Mucosa of rectum (tissue), 2 donors: ENCODE data around the gene DYSF.

Source experiments
- H3K27ac ChIP-seq, 2 donors: one replicate each; pipeline ENCODE4 v1.7.0; 2013; ENCODE audit warnings: inconsistent platforms in 2 of 2, low read depth in 2 of 2, low read length in 2 of 2
- H3K27me3 ChIP-seq, 2 donors: one replicate each; pipeline ENCODE4 v1.7.0; 2013; ENCODE audit warnings: low read length in 2 of 2; ENCODE audit not compliant: control insufficient read depth in 2 of 2, insufficient read depth in 2 of 2
- H3K36me3 ChIP-seq, 2 donors: one replicate each; pipeline ENCODE4 v1.7.0; 2013; ENCODE audit warnings: low read length in 2 of 2; ENCODE audit not compliant: control insufficient read depth in 2 of 2, insufficient read depth in 2 of 2
- H3K4me1 ChIP-seq, 2 donors: one replicate each; pipeline ENCODE4 v1.7.0; 2013; ENCODE audit warnings: low read length in 2 of 2, mild to moderate bottlenecking in 1 of 2; ENCODE audit not compliant: control insufficient read depth in 2 of 2, insufficient read depth in 2 of 2
- H3K4me3 ChIP-seq, 2 donors: one replicate each; pipeline ENCODE4 v1.7.0; 2013; ENCODE audit warnings: low read length in 2 of 2
- H3K9ac ChIP-seq, 2 donors: one replicate each; pipeline ENCODE4 v1.7.0; 2013; ENCODE audit warnings: low read length in 2 of 2, low read depth in 1 of 2, mild to moderate bottlenecking in 1 of 2
- H3K9me3 ChIP-seq, 2 donors: one replicate each; pipeline ENCODE4 v1.7.0; 2013; ENCODE audit warnings: low read length in 2 of 2; ENCODE audit not compliant: control insufficient read depth in 2 of 2
- donor health status: healthy.
- donor health status: Normal muscosa, but diverticular disease.

The DYSF gene

DNA sequence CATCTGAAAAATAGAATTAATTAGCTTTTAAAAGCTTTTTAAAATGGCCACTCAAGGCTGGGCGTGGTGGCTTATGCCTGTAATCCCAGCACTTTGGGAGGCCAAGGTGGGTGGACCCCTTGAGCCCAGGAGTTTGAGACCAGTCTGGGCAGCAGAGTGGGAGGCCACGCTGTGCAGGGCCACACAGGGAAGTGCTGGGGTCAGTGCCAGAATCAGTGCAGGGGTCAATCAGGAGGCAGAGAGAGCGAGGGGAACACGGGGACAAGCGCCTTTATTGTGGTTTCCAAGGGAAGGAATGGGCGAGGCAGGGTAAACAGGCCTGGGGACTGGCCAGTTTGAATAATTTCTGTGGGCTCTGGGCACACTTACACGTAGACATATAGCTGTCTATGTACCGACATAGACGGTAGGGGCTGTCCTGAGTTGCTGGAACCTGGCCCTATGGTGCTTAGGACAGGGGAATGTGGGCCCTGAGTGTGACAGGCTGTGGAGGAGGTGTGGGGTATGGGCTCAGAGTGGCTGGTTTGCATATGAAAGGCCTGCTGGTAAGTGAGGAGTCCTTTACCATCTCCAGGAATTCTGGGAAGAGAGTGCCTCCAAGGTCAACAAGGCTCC is 42.9 kb downstream of the DYSF start:
- no peak overlapping the region for H3K4me3 ChIP-seq
- no peaks in the 10 kb centered on the region for H3K36me3 ChIP-seq
- no peak overlapping the region for H3K9ac ChIP-seq
- no peak overlapping the region for H3K27ac ChIP-seq
- no peaks in the 10 kb centered on the region for H3K4me1 ChIP-seq
- H3K27me3 ChIP-seq, result no peaks in the 10 kb centered on the region
- no peaks in the 10 kb centered on the region for H3K9me3 ChIP-seq

DNA sequence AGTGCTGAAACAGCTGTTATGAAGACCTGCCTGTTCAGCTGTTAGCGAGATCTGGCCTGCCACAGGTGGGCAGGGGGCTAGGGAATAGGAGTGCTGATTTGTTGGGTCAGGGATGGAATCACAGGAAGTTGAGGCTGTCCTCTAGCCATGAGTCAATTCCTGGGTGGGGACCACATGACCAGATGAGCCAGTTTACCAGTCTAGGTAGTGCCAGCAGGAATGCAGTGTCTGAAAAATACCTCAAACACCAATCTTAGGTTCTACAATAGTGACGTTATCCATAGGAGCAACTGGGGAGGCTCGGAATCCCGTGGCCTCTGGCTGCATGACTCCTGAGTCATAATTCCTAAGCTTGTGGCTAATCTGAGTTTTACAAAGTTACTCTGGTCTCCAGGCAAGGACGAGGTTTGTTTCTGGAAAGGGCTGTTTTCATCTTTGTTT is 44.9 kb downstream of the DYSF start:
- Histone ChIP-seq H3K9ac (no peak overlapping the region), H3K36me3 (no peaks in the 10 kb centered on the region), H3K4me1 (no peaks in the 10 kb centered on the region), H3K27ac (no peak overlapping the region), H3K27me3 (no peaks in the 10 kb centered on the region), H3K4me3 (no peak overlapping the region), H3K9me3 (no peaks in the 10 kb centered on the region)

DNA sequence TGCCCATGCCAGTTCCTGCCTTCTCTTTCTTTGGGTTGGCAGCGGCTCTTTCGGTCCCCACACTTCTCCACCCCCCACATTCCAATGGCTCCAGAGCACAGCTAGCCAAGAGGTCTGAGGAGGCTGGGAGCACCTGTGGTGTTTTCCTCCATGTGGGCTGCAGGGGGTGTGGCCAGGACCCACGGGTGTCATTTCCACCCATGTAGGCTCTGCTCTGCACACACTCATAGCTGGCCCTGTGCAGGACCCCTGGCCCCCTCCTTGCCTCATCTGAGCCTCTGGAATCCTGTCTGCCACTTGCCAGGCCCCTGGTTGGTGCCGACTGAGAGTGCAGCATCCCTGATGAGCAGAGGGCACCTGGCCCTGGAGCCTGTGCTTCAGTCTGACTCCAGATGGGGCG is 46.3 kb downstream of the DYSF start:
- no peaks in the 10 kb centered on the region for H3K36me3 ChIP-seq
- no peaks in the 10 kb centered on the region for H3K9me3 ChIP-seq
- no peaks in the 10 kb centered on the region for H3K4me1 ChIP-seq
- H3K27ac ChIP-seq, result no peak overlapping the region
- no peak overlapping the region for H3K9ac ChIP-seq
- H3K4me3 ChIP-seq, result no peak overlapping the region
- no peaks in the 10 kb centered on the region for H3K27me3 ChIP-seq

- H3K4me1 ChIP-seq, result no peaks in the 10 kb centered on the region
- H3K9ac ChIP-seq, result no peak overlapping the region
Observed at GRCh38 chr2:71500426-71501079, 47.2 kb downstream of the DYSF start.

DNA sequence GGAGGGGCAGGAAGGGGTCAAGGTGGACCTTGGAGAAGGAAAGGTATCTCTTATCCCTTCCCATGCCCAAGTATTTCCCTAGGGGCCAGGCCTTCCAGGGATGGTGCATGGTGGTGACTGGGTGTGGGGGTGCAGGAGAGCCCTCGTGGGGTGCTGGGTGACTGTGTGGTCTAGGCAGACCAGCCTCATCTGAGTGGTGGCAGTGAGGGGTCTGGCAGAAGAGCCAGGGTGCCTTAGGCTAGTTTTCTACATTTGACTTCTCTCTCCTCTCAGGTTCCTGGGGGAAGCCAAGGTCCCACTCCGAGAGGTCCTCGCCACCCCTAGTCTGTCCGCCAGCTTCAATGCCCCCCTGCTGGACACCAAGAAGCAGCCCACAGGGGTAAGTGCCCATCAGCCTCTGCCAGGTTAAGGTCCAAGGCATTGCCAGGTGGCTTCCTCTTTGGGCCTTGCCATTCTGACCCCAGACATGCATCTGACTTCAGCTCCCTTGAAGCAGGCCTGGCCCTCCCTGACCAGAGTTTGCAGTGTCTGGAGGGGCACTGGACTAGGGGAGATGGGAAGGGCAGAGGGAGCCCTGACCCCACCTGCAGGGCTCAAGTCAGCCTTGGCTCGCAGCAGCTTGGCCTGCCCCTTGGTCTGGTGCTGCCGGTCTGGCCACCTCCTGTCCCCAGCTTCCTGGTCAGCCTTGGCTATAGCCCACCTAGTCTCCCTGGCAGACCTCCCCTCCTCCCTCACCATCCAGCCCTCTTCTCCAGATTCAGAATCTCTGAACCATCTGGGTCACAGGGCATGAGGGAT is 49.8 kb downstream of the DYSF start:
- Histone ChIP-seq H3K27me3 (no peaks in the 10 kb centered on the region), H3K36me3 (no peaks in the 10 kb centered on the region), H3K27ac (no peak overlapping the region), H3K4me3 (no peak overlapping the region), H3K9ac (no peak overlapping the region), H3K9me3 (no peaks in the 10 kb centered on the region), H3K4me1 (no peaks in the 10 kb centered on the region)

More at GRCh38 chr2:71500426-71501079, 47.2 kb downstream of the DYSF start:
- no peaks in the 10 kb centered on the region for H3K36me3 ChIP-seq
- H3K27me3 ChIP-seq, result no peaks in the 10 kb centered on the region
- H3K27ac ChIP-seq, result no peak overlapping the region
- H3K4me3 ChIP-seq, result no peak overlapping the region
- H3K9me3 ChIP-seq, result no peaks in the 10 kb centered on the region

GRCh38 chr2:71503837-71504236 is 50.5 kb downstream of the DYSF start:
- Histone ChIP-seq H3K27me3 (no peaks in the 10 kb centered on the region), H3K9ac (no peak overlapping the region), H3K36me3 (no peaks in the 10 kb centered on the region), H3K4me3 (no peak overlapping the region), H3K9me3 (no peaks in the 10 kb centered on the region), H3K4me1 (no peaks in the 10 kb centered on the region), H3K27ac (no peak overlapping the region)

DNA sequence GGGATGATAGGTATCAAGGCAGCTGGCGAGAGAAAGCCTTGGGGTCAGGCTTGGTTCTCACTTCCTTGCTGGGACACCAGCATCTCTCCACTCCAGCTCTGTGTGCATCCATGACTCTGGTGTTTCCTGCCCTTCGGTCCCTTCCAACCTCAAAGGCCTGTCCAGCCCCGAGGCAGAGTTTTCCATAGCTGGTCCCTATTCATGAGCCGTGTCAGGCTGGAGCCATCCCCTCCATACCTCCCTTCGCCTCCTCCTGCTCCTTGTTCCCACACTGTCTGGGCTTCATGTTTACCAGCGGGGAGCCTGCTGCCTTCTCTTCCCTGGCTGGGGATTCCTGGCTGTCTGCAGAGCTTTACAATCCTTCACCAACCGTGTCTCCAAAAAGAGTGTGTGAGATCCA is 51.2 kb downstream of the DYSF start:
- Histone ChIP-seq H3K9ac (no peak overlapping the region), H3K36me3 (no peaks in the 10 kb centered on the region), H3K27ac (no peak overlapping the region)

DNA sequence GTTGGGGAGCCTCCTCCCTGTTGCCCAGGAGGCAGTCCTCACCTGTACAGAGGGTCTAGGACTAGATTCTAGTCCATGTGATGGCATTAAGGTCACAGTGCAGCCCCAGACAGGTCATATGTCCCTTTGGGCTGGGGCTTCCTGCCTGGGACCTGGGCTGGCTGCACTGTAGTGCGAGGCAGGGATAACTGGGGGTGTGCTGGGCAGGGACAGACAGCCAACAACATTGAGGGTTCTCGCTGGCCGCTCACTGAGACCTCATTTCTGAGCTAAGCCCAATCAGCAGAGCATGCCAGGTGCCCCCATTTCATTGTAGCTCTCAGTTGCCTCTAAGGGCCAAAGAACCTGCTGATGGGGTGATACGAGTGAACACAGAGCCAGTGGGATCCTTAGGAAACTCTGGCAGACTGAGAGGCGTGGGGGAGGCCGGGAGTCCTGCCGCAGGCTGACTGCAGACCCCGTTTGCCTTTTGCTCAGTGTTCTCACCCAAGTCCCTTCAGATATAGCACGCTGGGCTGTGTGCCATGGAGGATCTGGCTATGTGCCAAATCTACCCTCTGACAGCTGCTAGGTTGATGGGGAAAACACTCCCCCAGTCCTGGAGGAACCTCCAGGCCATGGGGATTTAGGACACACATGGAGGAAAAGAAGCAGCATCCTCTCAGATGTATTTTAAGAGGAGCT is 51.9 kb downstream of the DYSF start:
- H3K9ac ChIP-seq, result no peak overlapping the region
- no peak overlapping the region for H3K4me3 ChIP-seq
- H3K27ac ChIP-seq, result no peak overlapping the region
- no peaks in the 10 kb centered on the region for H3K4me1 ChIP-seq
- H3K9me3 ChIP-seq, result no peaks in the 10 kb centered on the region
- no peaks in the 10 kb centered on the region for H3K36me3 ChIP-seq
- H3K27me3 ChIP-seq, result no peaks in the 10 kb centered on the region

More for the DNA sequence above, 51.2 kb downstream of the DYSF start:
- Histone ChIP-seq H3K4me3 (no peak overlapping the region), H3K4me1 (no peaks in the 10 kb centered on the region), H3K9me3 (no peaks in the 10 kb centered on the region), H3K27me3 (no peaks in the 10 kb centered on the region)

GRCh38 chr2:71505770-71506140 is 52.4 kb downstream of the DYSF start:
- Histone ChIP-seq H3K27me3 (no peaks in the 10 kb centered on the region), H3K36me3 (no peaks in the 10 kb centered on the region), H3K9me3 (no peaks in the 10 kb centered on the region), H3K9ac (no peak overlapping the region), H3K4me1 (no peaks in the 10 kb centered on the region), H3K4me3 (no peak overlapping the region), H3K27ac (no peak overlapping the region)
